ENCODE measurements around the gene ATP6V1D. TPM values are rescaled to one million over a fixed set of nuclear protein-coding genes. Genes with fewer than 3 reads are reported as not detected.

The ATP6V1D gene
- total RNA-seq, 3 donors from 2014 or later = 58.0 to 102 (median 75.2) TPM

GRCh38 chr14:67317822-67318221 lies 41.8 kb downstream of the ATP6V1D start:
- TF ChIP-seq CTCF (IDR thresholded peaks at IDR 0.05) (no peak), POLR2AphosphoS5 (IDR thresholded peaks at IDR 0.05) (no peak), POLR2A (IDR thresholded peaks at IDR 0.05) (no peak)
- Histone ChIP-seq H3K9me3 (no peaks in the 10 kb centered on the region), H3K4me1 (no peaks in the 10 kb centered on the region), H3K27ac (no peak overlapping the region), H3K4me3 (no peak overlapping the region), H3K27me3 (no peaks in the 10 kb centered on the region), H3K36me3 (no peaks in the 10 kb centered on the region)
- intact Hi-C loops (cut with DNase I; ENCODE audit: low total_unique reads) = no loop called here
- no peak for DNase-seq (ENCODE audit: low spot score in 2 of 2)

- no peaks in the 10 kb centered on the region for H3K9me3 ChIP-seq
Measured at GRCh38 chr14:67313153-67313552, 46.5 kb downstream of the ATP6V1D start.

GRCh38 chr14:67311868-67312267 lies 47.7 kb downstream of the ATP6V1D start:
- Histone ChIP-seq H3K4me3 (no peak overlapping the region), H3K36me3 (no peaks in the 10 kb centered on the region), H3K4me1 (no peaks in the 10 kb centered on the region), H3K27me3 (no peaks in the 10 kb centered on the region), H3K27ac (no peak overlapping the region), H3K9me3 (no peaks in the 10 kb centered on the region)
- intact Hi-C loops (cut with DNase I; ENCODE audit: low total_unique reads) = no loop called here
- no peak for DNase-seq (ENCODE audit: low spot score in 2 of 2)
- no peak for TF ChIP-seq CTCF (IDR thresholded peaks at IDR 0.05)
- no peak for TF ChIP-seq POLR2AphosphoS5 (IDR thresholded peaks at IDR 0.05)
- no peak for TF ChIP-seq POLR2A (IDR thresholded peaks at IDR 0.05)

More at GRCh38 chr14:67313153-67313552, 46.5 kb downstream of the ATP6V1D start:
- no peak overlapping the region for H3K27ac ChIP-seq
- H3K4me3 ChIP-seq = no peak overlapping the region
- H3K27me3 ChIP-seq = no peaks in the 10 kb centered on the region
- H3K4me1 ChIP-seq = no peaks in the 10 kb centered on the region
- intact Hi-C loops (cut with DNase I; ENCODE audit: low total_unique reads) = no loop called here
- TF ChIP-seq POLR2AphosphoS5 (IDR thresholded peaks at IDR 0.05) (no peak), CTCF (IDR thresholded peaks at IDR 0.05) (no peak), POLR2A (IDR thresholded peaks at IDR 0.05) (no peak)
- no peak for DNase-seq (ENCODE audit: low spot score in 2 of 2)
- H3K36me3 ChIP-seq = no peaks in the 10 kb centered on the region

Other genes with a start within 250 kb of the ATP6V1D start
- gene GARIN2, start 170.4 kb downstream of the ATP6V1D start, total RNA-seq = not detected
- gene PALS1, start 118.4 kb downstream of the ATP6V1D start, total RNA-seq = 10 to 100 TPM; 15.4 to 41.3 (median 27.2) TPM
- gene EIF2S1, start 524 bp upstream of the ATP6V1D start, total RNA-seq = 100 to 1,000 TPM in 1 of 3 donors, 10 to 100 TPM in 2; 63.9 to 107 (median 89.4) TPM
- gene PLEK2, start 52.4 kb upstream of the ATP6V1D start, total RNA-seq = 1 to 10 TPM in 2 of 3 donors, not detected in 1; 3.4 to 5.2 TPM
- 10 to 100 TPM in 1 of 3 donors, 1 to 10 TPM in 1, under 1 TPM in 1; 0.64 to 10.2 (median 6.0) TPM for gene TMEM229B, start 128.9 kb upstream of the ATP6V1D start, total RNA-seq
- gene PLEKHH1, start 173.5 kb upstream of the ATP6V1D start, total RNA-seq = 10 to 100 TPM in 2 of 3 donors, 1 to 10 TPM in 1; 2.9 to 18.9 (median 14.7) TPM
- 10 to 100 TPM; 32.8 to 37.6 (median 33.8) TPM for gene PIGH, start 240.5 kb upstream of the ATP6V1D start, total RNA-seq